Measurements from ENCODE around the gene ASB1. TPM values are rescaled to one million over a fixed set of nuclear protein-coding genes. Genes with fewer than 3 reads are reported as not detected.

Gene ASB1
- total and polyA plus RNA-seq, 9 of the 15 experiments (the other 6 are each of a cell fraction or from before 2014, with no cell fraction given): 6.3 to 37.7 (median 23.9) TPM

DNA sequence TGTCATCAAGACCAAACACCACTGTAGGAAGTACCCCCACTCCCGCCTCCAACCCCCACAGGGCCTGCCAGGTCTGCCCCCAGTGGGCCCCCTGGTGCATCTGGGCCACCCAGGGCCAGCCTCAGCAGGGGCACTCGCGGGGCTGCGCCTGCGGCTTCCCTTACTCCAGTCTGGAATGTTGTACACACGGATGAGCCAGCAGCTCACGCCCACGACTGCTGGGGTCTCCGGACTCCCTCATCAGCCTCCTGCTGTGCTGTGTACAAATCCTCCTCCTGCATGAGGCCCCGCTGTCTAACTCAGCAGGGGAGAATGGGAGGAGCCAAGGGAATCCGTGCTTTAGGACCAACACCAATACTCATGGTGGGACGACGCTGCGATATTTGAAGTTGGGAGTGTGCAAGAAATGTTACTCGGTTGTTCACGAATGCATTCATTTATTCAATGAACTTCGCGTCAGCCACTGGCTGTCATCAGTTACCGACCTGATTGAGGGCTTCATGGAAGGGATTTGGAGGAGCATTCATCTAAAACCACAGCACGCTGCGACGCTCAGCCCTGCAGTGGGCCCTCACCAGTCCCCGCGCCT lies 654 bp upstream of the ASB1 start (continued):
- TF ChIP-seq, protein P1, sequence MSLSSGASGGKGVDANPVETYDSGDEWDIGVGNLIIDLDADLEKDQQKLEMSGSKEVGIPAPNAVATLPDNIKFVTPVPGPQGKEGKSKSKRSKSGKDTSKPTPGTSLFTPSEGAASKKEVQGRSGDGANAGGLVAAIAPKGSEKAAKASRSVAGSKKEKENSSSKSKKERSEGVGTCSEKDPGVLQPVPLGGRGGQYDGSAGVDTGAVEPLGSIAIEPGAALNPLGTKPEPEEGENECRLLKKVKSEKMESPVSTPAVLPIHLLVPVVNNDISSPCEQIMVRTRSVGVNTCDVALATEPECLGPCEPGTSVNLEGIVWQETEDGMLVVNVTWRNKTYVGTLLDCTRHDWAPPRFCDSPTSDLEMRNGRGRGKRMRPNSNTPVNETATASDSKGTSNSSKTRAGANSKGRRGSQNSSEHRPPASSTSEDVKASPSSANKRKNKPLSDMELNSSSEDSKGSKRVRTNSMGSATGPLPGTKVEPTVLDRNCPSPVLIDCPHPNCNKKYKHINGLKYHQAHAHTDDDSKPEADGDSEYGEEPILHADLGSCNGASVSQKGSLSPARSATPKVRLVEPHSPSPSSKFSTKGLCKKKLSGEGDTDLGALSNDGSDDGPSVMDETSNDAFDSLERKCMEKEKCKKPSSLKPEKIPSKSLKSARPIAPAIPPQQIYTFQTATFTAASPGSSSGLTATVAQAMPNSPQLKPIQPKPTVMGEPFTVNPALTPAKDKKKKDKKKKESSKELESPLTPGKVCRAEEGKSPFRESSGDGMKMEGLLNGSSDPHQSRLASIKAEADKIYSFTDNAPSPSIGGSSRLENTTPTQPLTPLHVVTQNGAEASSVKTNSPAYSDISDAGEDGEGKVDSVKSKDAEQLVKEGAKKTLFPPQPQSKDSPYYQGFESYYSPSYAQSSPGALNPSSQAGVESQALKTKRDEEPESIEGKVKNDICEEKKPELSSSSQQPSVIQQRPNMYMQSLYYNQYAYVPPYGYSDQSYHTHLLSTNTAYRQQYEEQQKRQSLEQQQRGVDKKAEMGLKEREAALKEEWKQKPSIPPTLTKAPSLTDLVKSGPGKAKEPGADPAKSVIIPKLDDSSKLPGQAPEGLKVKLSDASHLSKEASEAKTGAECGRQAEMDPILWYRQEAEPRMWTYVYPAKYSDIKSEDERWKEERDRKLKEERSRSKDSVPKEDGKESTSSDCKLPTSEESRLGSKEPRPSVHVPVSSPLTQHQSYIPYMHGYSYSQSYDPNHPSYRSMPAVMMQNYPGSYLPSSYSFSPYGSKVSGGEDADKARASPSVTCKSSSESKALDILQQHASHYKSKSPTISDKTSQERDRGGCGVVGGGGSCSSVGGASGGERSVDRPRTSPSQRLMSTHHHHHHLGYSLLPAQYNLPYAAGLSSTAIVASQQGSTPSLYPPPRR (CRISPR knock-in tag; IDR thresholded peaks at IDR 0.05; ENCODE audit: borderline replicate concordance): no peak
- TF ChIP-seq HDAC8 (tag; IDR thresholded peaks at IDR 0.05) (no peak), XRCC5 (IDR thresholded peaks at IDR 0.05; ENCODE audit: low read depth, low read length) (no peak), MCM2 (IDR thresholded peaks at IDR 0.05; ENCODE audit: low read depth) (no peak), CREM (IDR thresholded peaks at IDR 0.05; ENCODE audit: low read depth) (peak; percentile 1; the same call in 1 of the 2 replicates), FOXJ2 (tag; IDR thresholded peaks at IDR 0.05) (no peak), EGR1 (conservative IDR thresholded peaks at IDR 0.05) (peak; percentile 70), SRSF3 (IDR thresholded peaks at IDR 0.05; ENCODE audit: insufficient read depth, low read length) (no peak), XRCC4 (IDR thresholded peaks at IDR 0.05; ENCODE audit: extremely low read depth, insufficient read depth, insufficient read length) (no peak), TEAD4 (IDR thresholded peaks at IDR 0.05; ENCODE audit: low read length) (no peak), TEAD4 (CRISPR knock-in tag; IDR thresholded peaks at IDR 0.05; ENCODE audit: borderline replicate concordance) (no peak), ZFP36 (IDR thresholded peaks at IDR 0.05; ENCODE audit: low read depth, low read length, partially characterized antibody) (no peak), JUND (IDR thresholded peaks at IDR 0.05; ENCODE audit: borderline replicate concordance, low read depth, low read length) (no peak), JUND (tag; IDR thresholded peaks at IDR 0.05; ENCODE audit: borderline replicate concordance, low read depth, low read length) (no peak), ZNF699 (CRISPR knock-in tag; IDR thresholded peaks at IDR 0.05; ENCODE audit: insufficient replicate concordance) (no peak), KDM2B (CRISPR knock-in tag; IDR thresholded peaks at IDR 0.05) (no peak), KDM5B (IDR thresholded peaks at IDR 0.05; ENCODE audit: insufficient replicate concordance, low read depth, low read length) (peak; percentile 20), FOS (IDR thresholded peaks at IDR 0.05; ENCODE audit: extremely low read depth, insufficient read length) (no peak)
- TF ChIP-seq, protein P2, sequence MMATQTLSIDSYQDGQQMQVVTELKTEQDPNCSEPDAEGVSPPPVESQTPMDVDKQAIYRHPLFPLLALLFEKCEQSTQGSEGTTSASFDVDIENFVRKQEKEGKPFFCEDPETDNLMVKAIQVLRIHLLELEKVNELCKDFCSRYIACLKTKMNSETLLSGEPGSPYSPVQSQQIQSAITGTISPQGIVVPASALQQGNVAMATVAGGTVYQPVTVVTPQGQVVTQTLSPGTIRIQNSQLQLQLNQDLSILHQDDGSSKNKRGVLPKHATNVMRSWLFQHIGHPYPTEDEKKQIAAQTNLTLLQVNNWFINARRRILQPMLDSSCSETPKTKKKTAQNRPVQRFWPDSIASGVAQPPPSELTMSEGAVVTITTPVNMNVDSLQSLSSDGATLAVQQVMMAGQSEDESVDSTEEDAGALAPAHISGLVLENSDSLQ (IDR thresholded peaks at IDR 0.05): 0 out of 2 replicates have a peak, but pooled peaks have one; percentile 10
- TF ChIP-seq, protein P3, sequence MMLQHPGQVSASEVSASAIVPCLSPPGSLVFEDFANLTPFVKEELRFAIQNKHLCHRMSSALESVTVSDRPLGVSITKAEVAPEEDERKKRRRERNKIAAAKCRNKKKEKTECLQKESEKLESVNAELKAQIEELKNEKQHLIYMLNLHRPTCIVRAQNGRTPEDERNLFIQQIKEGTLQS (IDR thresholded peaks at IDR 0.05): no peak
- TF ChIP-seq, protein P3 (CRISPR knock-in tag; conservative IDR thresholded peaks at IDR 0.05): no peak
